ENCODE results near the gene RALA. TPM values are rescaled to one million over a fixed set of nuclear protein-coding genes. Genes with fewer than 3 reads are reported as not detected.

RALA gene
- total RNA-seq, 4 donors from 2014 or later, result 18.3 to 29.7 (median 20.0) TPM

DNA sequence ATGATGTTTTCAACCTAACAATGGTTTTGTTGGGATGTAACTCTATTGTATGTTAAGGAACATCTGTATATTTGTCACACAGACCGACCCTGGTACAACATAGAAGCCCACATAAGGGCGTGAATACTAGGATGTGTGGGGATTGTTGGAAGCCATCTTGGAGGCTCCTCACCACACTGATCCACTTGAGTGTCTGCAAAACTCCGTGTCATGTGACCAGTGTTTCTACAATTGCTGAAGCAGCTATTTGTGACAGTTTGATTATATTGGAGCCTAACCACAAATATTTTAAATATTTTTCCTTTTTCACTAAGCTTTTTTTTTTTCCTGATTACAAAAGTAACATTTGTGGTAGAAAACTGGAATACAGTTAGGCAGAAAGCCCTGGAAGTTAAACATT is 27.9 kb downstream of the RALA start:
- H3K36me3 ChIP-seq, result no peaks in the 10 kb centered on the region
- DNase-seq, result no peak
- TF ChIP-seq POLR2A (IDR thresholded peaks at IDR 0.05), result no peak
- TF ChIP-seq, protein P1, sequence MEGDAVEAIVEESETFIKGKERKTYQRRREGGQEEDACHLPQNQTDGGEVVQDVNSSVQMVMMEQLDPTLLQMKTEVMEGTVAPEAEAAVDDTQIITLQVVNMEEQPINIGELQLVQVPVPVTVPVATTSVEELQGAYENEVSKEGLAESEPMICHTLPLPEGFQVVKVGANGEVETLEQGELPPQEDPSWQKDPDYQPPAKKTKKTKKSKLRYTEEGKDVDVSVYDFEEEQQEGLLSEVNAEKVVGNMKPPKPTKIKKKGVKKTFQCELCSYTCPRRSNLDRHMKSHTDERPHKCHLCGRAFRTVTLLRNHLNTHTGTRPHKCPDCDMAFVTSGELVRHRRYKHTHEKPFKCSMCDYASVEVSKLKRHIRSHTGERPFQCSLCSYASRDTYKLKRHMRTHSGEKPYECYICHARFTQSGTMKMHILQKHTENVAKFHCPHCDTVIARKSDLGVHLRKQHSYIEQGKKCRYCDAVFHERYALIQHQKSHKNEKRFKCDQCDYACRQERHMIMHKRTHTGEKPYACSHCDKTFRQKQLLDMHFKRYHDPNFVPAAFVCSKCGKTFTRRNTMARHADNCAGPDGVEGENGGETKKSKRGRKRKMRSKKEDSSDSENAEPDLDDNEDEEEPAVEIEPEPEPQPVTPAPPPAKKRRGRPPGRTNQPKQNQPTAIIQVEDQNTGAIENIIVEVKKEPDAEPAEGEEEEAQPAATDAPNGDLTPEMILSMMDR (IDR thresholded peaks at IDR 0.05), result no peak
- H3K27me3 ChIP-seq, result no peaks in the 10 kb centered on the region
- no peak overlapping the region for H3K4me3 ChIP-seq (replicated peaks in 1 of 3)
- no peak overlapping the region for H3K27ac ChIP-seq
- peaks cover 0 to 8% of the 10 kb centered on the region in 2 donors for H3K4me1 ChIP-seq
- H3K9me3 ChIP-seq, result no peaks in the 10 kb centered on the region
- 86 to 87% methylated on average over 3 of the region's 3 CpGs for WGBS, 2 donors
- intact Hi-C loops (cut with DNase I), result no loop called here

DNA sequence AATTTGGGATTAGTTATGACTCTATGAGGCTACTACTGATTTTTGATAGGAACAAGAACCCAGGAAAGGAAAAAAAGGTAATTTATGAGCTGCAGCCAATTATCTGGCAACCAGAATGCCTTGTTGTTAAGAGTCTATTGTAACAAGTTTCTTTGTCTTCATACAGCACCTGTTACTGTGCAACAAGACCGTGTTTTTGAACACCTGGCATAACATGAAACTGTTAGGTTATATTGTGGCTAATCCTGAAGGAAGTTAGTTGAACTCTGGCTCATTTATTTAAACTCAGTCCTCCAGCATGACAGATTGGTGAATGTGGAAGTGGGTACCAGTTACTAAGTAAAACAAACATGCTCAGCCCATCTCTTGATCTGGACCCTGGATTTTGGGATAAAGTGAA is 33.0 kb downstream of the RALA start:
- Histone ChIP-seq H3K27ac (no peak overlapping the region), H3K4me1 (peaks cover 0 to 5% of the 10 kb centered on the region in 2 donors), H3K27me3 (no peaks in the 10 kb centered on the region), H3K4me3 (replicated peaks in 1 of 3) (no peak overlapping the region), H3K9me3 (no peaks in the 10 kb centered on the region), H3K36me3 (no peaks in the 10 kb centered on the region)
- 91% methylated on average over 1 of the region's 1 CpG for WGBS, 2 donors
- no peak for DNase-seq
- TF ChIP-seq, protein P1 (IDR thresholded peaks at IDR 0.05), result no peak
- no peak for TF ChIP-seq POLR2A (IDR thresholded peaks at IDR 0.05)
- intact Hi-C loops (cut with DNase I), result no loop called here

DNA sequence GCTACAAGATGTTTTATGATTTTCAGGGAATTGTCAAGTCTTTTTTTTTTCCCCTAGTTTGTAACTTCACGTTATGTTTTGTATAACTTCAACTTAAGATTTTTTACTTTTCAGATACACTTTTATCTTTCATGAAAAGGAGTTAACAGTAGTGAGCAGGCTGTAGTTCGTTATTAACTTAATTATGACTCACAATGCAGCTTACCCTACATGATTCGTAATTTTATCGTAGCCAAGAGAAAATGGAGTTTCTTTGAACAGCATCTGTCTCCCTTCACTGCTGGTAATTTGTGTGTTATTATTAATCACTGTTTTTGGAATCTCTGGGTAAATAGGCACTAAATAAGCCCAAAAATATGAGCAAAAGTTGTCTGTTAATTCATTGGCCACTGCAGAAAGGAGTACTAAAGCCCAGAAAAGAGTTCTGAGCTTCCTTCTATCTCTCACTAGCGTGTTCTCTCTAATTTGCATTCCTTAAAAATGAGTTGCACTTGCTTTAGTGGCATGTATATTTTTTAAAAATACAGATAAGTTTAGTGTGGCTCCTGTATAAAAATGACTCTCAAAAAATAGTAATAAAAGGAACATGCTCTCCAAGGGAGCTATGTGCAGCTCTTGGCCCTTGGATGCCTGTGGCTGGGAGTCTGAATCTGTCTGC is 36.1 kb downstream of the RALA start:
- H3K27ac ChIP-seq, result no peak overlapping the region
- TF ChIP-seq POLR2A (IDR thresholded peaks at IDR 0.05), result no peak
- TF ChIP-seq, protein P1 (IDR thresholded peaks at IDR 0.05), result no peak
- H3K36me3 ChIP-seq, result no peaks in the 10 kb centered on the region
- intact Hi-C loops (cut with DNase I), result no loop called here
- H3K9me3 ChIP-seq, result no peaks in the 10 kb centered on the region
- H3K4me3 ChIP-seq (replicated peaks in 1 of 3), result no peak overlapping the region
- WGBS, 2 donors, result 89 to 92% methylated on average over 5 of the region's 5 CpGs
- no peaks in the 10 kb centered on the region for H3K27me3 ChIP-seq
- peaks cover 0 to 4% of the 10 kb centered on the region in 2 donors for H3K4me1 ChIP-seq
- no peak for DNase-seq

DNA sequence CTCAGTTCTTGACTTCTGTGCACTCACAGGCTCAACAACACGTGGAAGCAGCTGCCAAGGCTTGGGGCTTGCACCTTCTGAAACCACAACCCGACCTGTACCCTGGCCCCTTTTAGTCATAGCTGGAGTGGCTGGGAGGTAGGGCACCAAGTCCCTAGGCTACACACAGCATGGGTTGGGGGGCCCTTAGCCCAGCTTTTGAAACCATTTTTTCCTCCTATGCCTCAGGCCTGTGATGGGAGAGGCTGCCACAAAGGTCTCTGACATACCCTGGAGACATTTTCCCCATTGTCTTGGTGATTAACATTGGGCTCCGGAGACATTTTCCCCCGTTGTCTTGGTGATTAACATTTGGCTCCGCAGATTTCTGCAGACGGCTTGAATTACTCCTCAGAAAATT is 38.6 kb downstream of the RALA start:
- H3K4me1 ChIP-seq, result no peaks in the 10 kb centered on the region
- H3K4me3 ChIP-seq (replicated peaks in 1 of 3), result no peak overlapping the region
- no peaks in the 10 kb centered on the region for H3K36me3 ChIP-seq
- DNase-seq, result no peak
- no peaks in the 10 kb centered on the region for H3K9me3 ChIP-seq
- intact Hi-C loops (cut with DNase I), result no loop called here
- no peak overlapping the region for H3K27ac ChIP-seq
- 93 to 95% methylated on average over 6 of the region's 6 CpGs for WGBS, 2 donors
- no peaks in the 10 kb centered on the region for H3K27me3 ChIP-seq
- TF ChIP-seq, protein P1 (IDR thresholded peaks at IDR 0.05), result no peak
- no peak for TF ChIP-seq POLR2A (IDR thresholded peaks at IDR 0.05)

DNA sequence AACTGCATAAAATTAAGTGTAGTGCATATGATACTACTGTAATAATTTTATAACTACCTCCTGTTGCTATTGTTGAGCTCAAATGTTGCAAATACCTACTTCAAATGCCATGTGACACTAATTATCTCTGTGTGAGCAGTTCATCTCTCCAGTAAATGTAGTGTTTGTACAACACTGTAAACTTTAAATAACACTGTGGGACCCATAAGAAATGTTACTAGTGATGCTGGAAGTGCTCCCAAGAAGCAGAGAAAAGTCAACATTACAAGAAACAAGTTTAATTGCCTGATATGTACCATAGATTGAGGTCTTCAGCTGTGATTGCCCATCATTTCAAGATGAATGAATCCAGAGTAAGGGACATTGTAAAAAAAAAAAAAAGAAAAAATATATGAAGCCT is 39.9 kb downstream of the RALA start:
- H3K27me3 ChIP-seq, result no peaks in the 10 kb centered on the region
- no peak overlapping the region for H3K4me3 ChIP-seq (replicated peaks in 1 of 3)
- intact Hi-C loops (cut with DNase I), result no loop called here
- H3K4me1 ChIP-seq, result no peaks in the 10 kb centered on the region
- no peak for TF ChIP-seq POLR2A (IDR thresholded peaks at IDR 0.05)
- TF ChIP-seq, protein P1 (IDR thresholded peaks at IDR 0.05), result no peak
- H3K36me3 ChIP-seq, result no peaks in the 10 kb centered on the region
- DNase-seq, result no peak
- H3K9me3 ChIP-seq, result no peaks in the 10 kb centered on the region
- H3K27ac ChIP-seq, result no peak overlapping the region

Data from thyroid gland (tissue), 4 donors.